ENCODE measurements around the gene PRPF40B.

- TF ChIP-seq CTCF (IDR thresholded peaks at IDR 0.05; ENCODE audit: low read length) (no peak), EZH2 (IDR thresholded peaks at IDR 0.05; ENCODE audit: borderline replicate concordance, low read length) (no peak)
These were observed 26.5 kb downstream of the PRPF40B start for GRCh38 chr12:49649892-49650291.
